KMS-11 (cell line): Measurements from ENCODE around the gene SPAG9.

Source experiments
- H2AFZ ChIP-seq: fragments of 200-600 bp; sonication (generic); 2 replicates; pipeline ENCODE4 v1.6.1; 2016; ENCODE audit warnings: antibody characterized with exemption, mixed run types, low read depth
- H3K27ac ChIP-seq: fragments of 200-600 bp; sonication (generic); 2 replicates; pipeline ENCODE4 v1.6.1; 2016; ENCODE audit warnings: mild to moderate bottlenecking, mixed run types
- H3K27me3 ChIP-seq: fragments of 200-600 bp; sonication (generic); 2 replicates; pipeline ENCODE4 v1.6.1; 2017; ENCODE audit warnings: mild to moderate bottlenecking, low read depth, mixed run types, moderate library complexity; ENCODE audit not compliant: insufficient read depth
- H3K36me3 ChIP-seq: fragments of 200-600 bp; sonication (generic); 2 replicates; pipeline ENCODE4 v1.6.1; 2017; ENCODE audit warnings: mild to moderate bottlenecking, mixed run types; ENCODE audit not compliant: insufficient read depth
- H3K4me1 ChIP-seq: fragments of 200-600 bp; sonication (generic); 2 replicates; pipeline ENCODE4 v1.6.1; 2016; ENCODE audit warnings: mild to moderate bottlenecking, low read depth, mixed run types; ENCODE audit not compliant: poor library complexity, severe bottlenecking
- H3K4me2 ChIP-seq: fragments of 200-600 bp; sonication (generic); 2 replicates; pipeline ENCODE4 v1.7.0; 2016; ENCODE audit warnings: mild to moderate bottlenecking, mixed run types
- H3K4me3 ChIP-seq: fragments of 200-600 bp; sonication (generic); IDR thresholded peaks from 2 replicates; pipeline ENCODE4 v1.6.1; 2017; ENCODE audit warnings: low read depth, low read length, mixed read lengths; ENCODE audit not compliant: insufficient read depth
- H3K79me2 ChIP-seq: fragments of 200-600 bp; sonication (generic); 2 replicates; pipeline ENCODE4 v1.6.1; 2016; ENCODE audit warnings: low read depth, mixed run types; ENCODE audit not compliant: insufficient read depth
- H3K9ac ChIP-seq: fragments of 200-600 bp; sonication (generic); 2 replicates; pipeline ENCODE4 v1.6.1; 2016; ENCODE audit warnings: mild to moderate bottlenecking, mixed run types
- H4K20me1 ChIP-seq: fragments of 200-600 bp; sonication (generic); 2 replicates; pipeline ENCODE4 v1.6.1; 2016; ENCODE audit warnings: mild to moderate bottlenecking, mixed run types; ENCODE audit not compliant: insufficient read depth
- CTCF ChIP-seq: fragments of 200-600 bp; sonication (generic); conservative IDR thresholded peaks from 2 replicates; pipeline ENCODE4 v1.6.1; 2017; ENCODE audit warnings: low read depth, mild to moderate bottlenecking, antibody characterized with exemption, low read length, moderate library complexity, mixed read lengths

SPAG9 gene

GRCh38 chr17:50946223-50946890 lies 174.3 kb downstream of the SPAG9 start:
- TF ChIP-seq CTCF: no peak
- H4K20me1 ChIP-seq: no peaks in the 10 kb centered on the region
- H3K27ac ChIP-seq: no peak overlapping the region
- H2AFZ ChIP-seq: no peak overlapping the region
- no peak overlapping the region for H3K9ac ChIP-seq
- H3K4me3 ChIP-seq: no peak overlapping the region
- no peaks in the 10 kb centered on the region for H3K79me2 ChIP-seq
- H3K36me3 ChIP-seq: no peaks in the 10 kb centered on the region
- H3K27me3 ChIP-seq: no peaks in the 10 kb centered on the region
- H3K4me1 ChIP-seq: peaks cover 40% of the 10 kb centered on the region
- H3K4me2 ChIP-seq: no peak overlapping the region

GRCh38 chr17:50945779-50946222 lies 174.9 kb downstream of the SPAG9 start:
- no peaks in the 10 kb centered on the region for H3K36me3 ChIP-seq
- H3K79me2 ChIP-seq: no peaks in the 10 kb centered on the region
- H3K9ac ChIP-seq: no peak overlapping the region
- H3K27ac ChIP-seq: no peak overlapping the region
- H3K27me3 ChIP-seq: no peaks in the 10 kb centered on the region
- no peak overlapping the region for H3K4me2 ChIP-seq
- H3K4me3 ChIP-seq: no peak overlapping the region
- no peak overlapping the region for H2AFZ ChIP-seq
- peaks cover 37% of the 10 kb centered on the region for H3K4me1 ChIP-seq
- TF ChIP-seq CTCF: no peak
- H4K20me1 ChIP-seq: no peaks in the 10 kb centered on the region

- H4K20me1 ChIP-seq: no peaks in the 10 kb centered on the region
- no peak overlapping the region for H3K4me3 ChIP-seq
- H2AFZ ChIP-seq: peak overlapping the region; percentile 91
- no peak for TF ChIP-seq CTCF
- peak overlapping the region; percentile 81; the same call in 1 of the 2 replicates for H3K4me2 ChIP-seq
- no peaks in the 10 kb centered on the region for H3K27me3 ChIP-seq
- no peaks in the 10 kb centered on the region for H3K36me3 ChIP-seq
- peaks cover 30% of the 10 kb centered on the region for H3K4me1 ChIP-seq
- H3K9ac ChIP-seq: peak overlapping the region; percentile 92
- H3K79me2 ChIP-seq: no peaks in the 10 kb centered on the region
- H3K27ac ChIP-seq: peak overlapping the region; percentile 66; the same call in 1 of the 2 replicates
Measured at GRCh38 chr17:50944902-50945720, 175.6 kb downstream of the SPAG9 start.

- peak overlapping the region; percentile 92 for H3K9ac ChIP-seq
- no peak overlapping the region for H3K4me3 ChIP-seq
- H3K36me3 ChIP-seq: no peaks in the 10 kb centered on the region
- no peaks in the 10 kb centered on the region for H3K79me2 ChIP-seq
- TF ChIP-seq CTCF: no peak
- H4K20me1 ChIP-seq: no peaks in the 10 kb centered on the region
- H2AFZ ChIP-seq: peak overlapping the region; percentile 91
- H3K27me3 ChIP-seq: no peaks in the 10 kb centered on the region
- H3K27ac ChIP-seq: peak overlapping the region; percentile 66
- peak overlapping the region; percentile 81 for H3K4me2 ChIP-seq
- H3K4me1 ChIP-seq: peaks cover 24% of the 10 kb centered on the region
Measured at GRCh38 chr17:50944054-50944901, 176.4 kb downstream of the SPAG9 start.
